ENCODE measurements around the gene ATP10B.

Gene ATP10B

GRCh38 chr5:160641405-160641804 is 210.6 kb downstream of the ATP10B start:
- TF ChIP-seq REST (IDR thresholded peaks at IDR 0.05; ENCODE audit: insufficient read depth in 1 of 2, low read depth in 2 of 2, low read length in 2 of 2) (no peak), POLR2AphosphoS5 (IDR thresholded peaks at IDR 0.05; ENCODE audit: low read depth, low read length) (no peak), SIN3A (IDR thresholded peaks at IDR 0.05; ENCODE audit: borderline replicate concordance, insufficient read depth, low read length) (no peak), FOXP2 (optimal IDR thresholded peaks at IDR 0.05; ENCODE audit: borderline replicate concordance, extremely low read depth, extremely low read length, insufficient read depth) (no peak), TAF1 (IDR thresholded peaks at IDR 0.05; ENCODE audit: borderline replicate concordance, insufficient read depth, low read length) (no peak)

GRCh38 chr5:160640406-160640805 is 211.6 kb downstream of the ATP10B start:
- TF ChIP-seq REST (IDR thresholded peaks at IDR 0.05; ENCODE audit: insufficient read depth in 1 of 2, low read depth in 2 of 2, low read length in 2 of 2), result no peak
- no peak for TF ChIP-seq FOXP2 (optimal IDR thresholded peaks at IDR 0.05; ENCODE audit: borderline replicate concordance, extremely low read depth, extremely low read length, insufficient read depth)
- TF ChIP-seq TAF1 (IDR thresholded peaks at IDR 0.05; ENCODE audit: borderline replicate concordance, insufficient read depth, low read length), result no peak

GRCh38 chr5:160638161-160638742 is 213.8 kb downstream of the ATP10B start:
- no peak for TF ChIP-seq REST (IDR thresholded peaks at IDR 0.05; ENCODE audit: insufficient read depth in 1 of 2, low read depth in 2 of 2, low read length in 2 of 2)
- TF ChIP-seq POLR2AphosphoS5 (IDR thresholded peaks at IDR 0.05; ENCODE audit: low read depth, low read length), result no peak
- TF ChIP-seq TAF1 (IDR thresholded peaks at IDR 0.05; ENCODE audit: borderline replicate concordance, insufficient read depth, low read length), result no peak
- no peak for TF ChIP-seq FOXP2 (optimal IDR thresholded peaks at IDR 0.05; ENCODE audit: borderline replicate concordance, extremely low read depth, extremely low read length, insufficient read depth)

- TF ChIP-seq FOXP2 (optimal IDR thresholded peaks at IDR 0.05; ENCODE audit: borderline replicate concordance, extremely low read depth, extremely low read length, insufficient read depth), result no peak
- TF ChIP-seq TAF1 (IDR thresholded peaks at IDR 0.05; ENCODE audit: borderline replicate concordance, insufficient read depth, low read length), result no peak
- TF ChIP-seq SIN3A (IDR thresholded peaks at IDR 0.05; ENCODE audit: borderline replicate concordance, insufficient read depth, low read length), result no peak
- no peak for TF ChIP-seq REST (IDR thresholded peaks at IDR 0.05; ENCODE audit: insufficient read depth in 1 of 2, low read depth in 2 of 2, low read length in 2 of 2)
- no peak for TF ChIP-seq POLR2AphosphoS5 (IDR thresholded peaks at IDR 0.05; ENCODE audit: low read depth, low read length)
Observed at GRCh38 chr5:160637357-160638090, 214.5 kb downstream of the ATP10B start.

All from PFSK-1 (cell line).